HepG2 (cell line): ENCODE measurements around the gene PIGC.

Experiments used
- BCL3 ChIP-seq: sonication (generic); formaldehyde crosslinking; IDR thresholded peaks from 2 replicates; pipeline ENCODE4 v1.5.1; 2020; ENCODE audit warnings: mild to moderate bottlenecking, missing genetic modification reagents, moderate library complexity
- CENPX ChIP-seq: sonication (generic); formaldehyde crosslinking; IDR thresholded peaks from 2 replicates; pipeline ENCODE4 v1.9.0; 2021; ENCODE audit warnings: mild to moderate bottlenecking, missing genetic modification reagents, moderate library complexity
- FOXK1 ChIP-seq: sonication (generic); formaldehyde crosslinking; IDR thresholded peaks from 2 replicates; pipeline ENCODE4 v1.4.0; 2020; ENCODE audit warnings: low read depth, missing genetic modification reagents, borderline replicate concordance
- TBP ChIP-seq: sonication (generic); formaldehyde crosslinking; IDR thresholded peaks from 2 replicates; pipeline ENCODE4 v1.5.0; 2020; ENCODE audit warnings: missing genetic modification reagents
- ZFP41 ChIP-seq: sonication (generic); formaldehyde crosslinking; IDR thresholded peaks from 2 replicates; pipeline ENCODE4 v1.4.0; 2020; ENCODE audit warnings: mild to moderate bottlenecking, missing genetic modification reagents, borderline replicate concordance
- ZNF207 ChIP-seq: fragments of 450-650 bp; IDR thresholded peaks from 2 replicates; pipeline ENCODE4 v1.6.1; 2016; ENCODE audit warnings: antibody characterized with exemption, borderline replicate concordance
- TF ChIP-seq, protein P1 (sequence below): IDR thresholded peaks from 2 replicates; pipeline ENCODE4 v1.6.1; 2016; ENCODE audit warnings: mild to moderate bottlenecking, missing biosample characterization, missing genetic modification reagents
- TF ChIP-seq, protein P2 (sequence below): sonication (generic); formaldehyde crosslinking; IDR thresholded peaks from 2 replicates; pipeline ENCODE4 v1.4.0; 2020; ENCODE audit warnings: missing genetic modification reagents, borderline replicate concordance
- TF ChIP-seq, protein P3 (sequence below): sonication (generic); formaldehyde crosslinking; IDR thresholded peaks from 2 replicates; pipeline ENCODE4 v1.4.0; 2020; ENCODE audit warnings: missing genetic modification reagents, mild to moderate bottlenecking, borderline replicate concordance

GRCh38 chr1:172476218-172476811 lies 32.4 kb upstream of the PIGC start:
- TF ChIP-seq BCL3 (CRISPR knock-in tag), result no peak
- TF ChIP-seq, protein P1, sequence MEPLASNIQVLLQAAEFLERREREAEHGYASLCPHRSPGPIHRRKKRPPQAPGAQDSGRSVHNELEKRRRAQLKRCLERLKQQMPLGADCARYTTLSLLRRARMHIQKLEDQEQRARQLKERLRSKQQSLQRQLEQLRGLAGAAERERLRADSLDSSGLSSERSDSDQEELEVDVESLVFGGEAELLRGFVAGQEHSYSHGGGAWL (CRISPR knock-in tag), result no peak
- no peak for TF ChIP-seq CENPX (CRISPR knock-in tag)
- TF ChIP-seq, protein P2, sequence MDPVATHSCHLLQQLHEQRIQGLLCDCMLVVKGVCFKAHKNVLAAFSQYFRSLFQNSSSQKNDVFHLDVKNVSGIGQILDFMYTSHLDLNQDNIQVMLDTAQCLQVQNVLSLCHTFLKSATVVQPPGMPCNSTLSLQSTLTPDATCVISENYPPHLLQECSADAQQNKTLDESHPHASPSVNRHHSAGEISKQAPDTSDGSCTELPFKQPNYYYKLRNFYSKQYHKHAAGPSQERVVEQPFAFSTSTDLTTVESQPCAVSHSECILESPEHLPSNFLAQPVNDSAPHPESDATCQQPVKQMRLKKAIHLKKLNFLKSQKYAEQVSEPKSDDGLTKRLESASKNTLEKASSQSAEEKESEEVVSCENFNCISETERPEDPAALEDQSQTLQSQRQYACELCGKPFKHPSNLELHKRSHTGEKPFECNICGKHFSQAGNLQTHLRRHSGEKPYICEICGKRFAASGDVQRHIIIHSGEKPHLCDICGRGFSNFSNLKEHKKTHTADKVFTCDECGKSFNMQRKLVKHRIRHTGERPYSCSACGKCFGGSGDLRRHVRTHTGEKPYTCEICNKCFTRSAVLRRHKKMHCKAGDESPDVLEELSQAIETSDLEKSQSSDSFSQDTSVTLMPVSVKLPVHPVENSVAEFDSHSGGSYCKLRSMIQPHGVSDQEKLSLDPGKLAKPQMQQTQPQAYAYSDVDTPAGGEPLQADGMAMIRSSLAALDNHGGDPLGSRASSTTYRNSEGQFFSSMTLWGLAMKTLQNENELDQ (CRISPR knock-in tag), result no peak
- no peak for TF ChIP-seq FOXK1 (CRISPR knock-in tag)
- TF ChIP-seq ZFP41, result no peak
- TF ChIP-seq, protein P3, sequence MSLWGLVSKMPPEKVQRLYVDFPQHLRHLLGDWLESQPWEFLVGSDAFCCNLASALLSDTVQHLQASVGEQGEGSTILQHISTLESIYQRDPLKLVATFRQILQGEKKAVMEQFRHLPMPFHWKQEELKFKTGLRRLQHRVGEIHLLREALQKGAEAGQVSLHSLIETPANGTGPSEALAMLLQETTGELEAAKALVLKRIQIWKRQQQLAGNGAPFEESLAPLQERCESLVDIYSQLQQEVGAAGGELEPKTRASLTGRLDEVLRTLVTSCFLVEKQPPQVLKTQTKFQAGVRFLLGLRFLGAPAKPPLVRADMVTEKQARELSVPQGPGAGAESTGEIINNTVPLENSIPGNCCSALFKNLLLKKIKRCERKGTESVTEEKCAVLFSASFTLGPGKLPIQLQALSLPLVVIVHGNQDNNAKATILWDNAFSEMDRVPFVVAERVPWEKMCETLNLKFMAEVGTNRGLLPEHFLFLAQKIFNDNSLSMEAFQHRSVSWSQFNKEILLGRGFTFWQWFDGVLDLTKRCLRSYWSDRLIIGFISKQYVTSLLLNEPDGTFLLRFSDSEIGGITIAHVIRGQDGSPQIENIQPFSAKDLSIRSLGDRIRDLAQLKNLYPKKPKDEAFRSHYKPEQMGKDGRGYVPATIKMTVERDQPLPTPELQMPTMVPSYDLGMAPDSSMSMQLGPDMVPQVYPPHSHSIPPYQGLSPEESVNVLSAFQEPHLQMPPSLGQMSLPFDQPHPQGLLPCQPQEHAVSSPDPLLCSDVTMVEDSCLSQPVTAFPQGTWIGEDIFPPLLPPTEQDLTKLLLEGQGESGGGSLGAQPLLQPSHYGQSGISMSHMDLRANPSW (CRISPR knock-in tag), result no peak
- no peak for TF ChIP-seq TBP
- no peak for TF ChIP-seq ZNF207
